Neural cell (in vitro differentiated cells): ENCODE measurements around the gene MCRIP1. TPM values are rescaled to one million over a fixed set of nuclear protein-coding genes. Genes with fewer than 3 reads are reported as not detected.

Source experiments
- H2AFZ ChIP-seq: fragments of 200-600, 300-800 bp; sonication (generic), shearing (Covaris generic); 2 replicates; pipeline ENCODE4 v1.6.0; 2014; ENCODE audit warnings: low read depth, mild to moderate bottlenecking, antibody characterized with exemption, low read length, moderate library complexity
- H3F3A ChIP-seq: fragments of 200-600 bp; shearing (Covaris generic); 2 replicates; pipeline ENCODE4 v1.6.1; 2016; ENCODE audit warnings: mild to moderate bottlenecking, moderate library complexity, mixed read lengths, antibody characterized with exemption, low read length; ENCODE audit not compliant: insufficient read depth, poor library complexity, severe bottlenecking
- H3K27ac ChIP-seq: fragments of 200-600, 300-800 bp; sonication (generic), shearing (Covaris generic); 2 replicates; pipeline ENCODE4 v1.5.1; 2014; ENCODE audit warnings: mild to moderate bottlenecking, low read length, moderate library complexity
- H3K27me3 ChIP-seq: fragments of 300-800, 200-600 bp; sonication (generic), shearing (Covaris generic); 2 replicates; pipeline ENCODE4 v1.6.0; 2014; ENCODE audit warnings: mild to moderate bottlenecking, low read depth, low read length, moderate library complexity; ENCODE audit not compliant: insufficient read depth
- H3K36me3 ChIP-seq: fragments of 300-800, 200-600 bp; sonication (generic), shearing (Covaris generic); 2 replicates; pipeline ENCODE4 v1.5.1; 2014; ENCODE audit warnings: mild to moderate bottlenecking, antibody characterized with exemption, low read length, moderate library complexity; ENCODE audit not compliant: insufficient read depth
- H3K4me2 ChIP-seq: fragments of 300-800, 200-600 bp; sonication (generic), shearing (Covaris generic); 2 replicates; pipeline ENCODE4 v1.6.0; 2014; ENCODE audit warnings: mild to moderate bottlenecking, low read length
- H3K4me3 ChIP-seq: fragments of 300-800, 200-600 bp; sonication (generic), shearing (Covaris generic); 2 replicates; pipeline ENCODE4 v1.5.1; 2014; ENCODE audit warnings: mild to moderate bottlenecking, low read length, moderate library complexity
- H3K79me2 ChIP-seq: fragments of 200-600 bp; shearing (Covaris generic); replicated peaks from 2 replicates; pipeline ENCODE4 v1.6.0; 2014; ENCODE audit warnings: mild to moderate bottlenecking, low read length, moderate library complexity; ENCODE audit not compliant: insufficient read depth
- H3K9ac ChIP-seq: fragments of 300-800, 200-600 bp; sonication (generic), shearing (Covaris generic); 2 replicates; pipeline ENCODE4 v1.6.1; 2016; ENCODE audit warnings: mild to moderate bottlenecking, low read length, mixed read lengths
- H3K9me2 ChIP-seq: fragments of 200-600 bp; shearing (Covaris generic); 2 replicates; pipeline ENCODE4 v1.6.1; 2016; ENCODE audit warnings: mild to moderate bottlenecking, low read length, mixed read lengths; ENCODE audit not compliant: insufficient read depth
- H3K9me3 ChIP-seq: fragments of 200-600, 300-800 bp; sonication (generic), shearing (Covaris generic); 2 replicates; pipeline ENCODE4 v1.6.1; 2016; ENCODE audit warnings: mild to moderate bottlenecking, mixed run types, low read length, moderate library complexity, mixed read lengths
- H4K20me1 ChIP-seq: fragments of 200-600 bp; shearing (Covaris generic); 2 replicates; pipeline ENCODE4 v1.6.1; 2016; ENCODE audit warnings: mild to moderate bottlenecking, mixed run types; ENCODE audit not compliant: insufficient read depth
- EP300 ChIP-seq: fragments of 450-650 bp; conservative IDR thresholded peaks from 2 replicates; pipeline ENCODE4 v1.6.1; 2014; ENCODE audit warnings: antibody characterized with exemption, mild to moderate bottlenecking, moderate library complexity; ENCODE audit not compliant: poor library complexity, severe bottlenecking
- EZH2 ChIP-seq: fragments of 200-600, 300-800 bp; shearing (Covaris generic), sonication (generic); IDR thresholded peaks from 2 replicates; pipeline ENCODE4 v1.6.1; 2014; ENCODE audit warnings: antibody characterized with exemption, low read length, borderline replicate concordance, mild to moderate bottlenecking; ENCODE audit not compliant: insufficient read depth, poor library complexity, severe bottlenecking
- MXI1 ChIP-seq: fragments of 450-650 bp; conservative IDR thresholded peaks from 2 replicates; pipeline ENCODE4 v1.6.1; 2014; ENCODE audit warnings: antibody characterized with exemption, mild to moderate bottlenecking; ENCODE audit not compliant: poor library complexity, severe bottlenecking
- POLR2AphosphoS5 ChIP-seq: IDR thresholded peaks from 2 replicates; pipeline ENCODE4 v1.6.1; 2012
- RAD21 ChIP-seq: fragments of 450-650 bp; conservative IDR thresholded peaks from 2 replicates; pipeline ENCODE4 v1.6.1; 2014; ENCODE audit warnings: antibody characterized with exemption, mild to moderate bottlenecking, moderate library complexity
- REST ChIP-seq: IDR thresholded peaks from 2 replicates; pipeline ENCODE4 v1.6.1; 2012; ENCODE audit warnings: borderline replicate concordance
- SMC3 ChIP-seq: fragments of 450-650 bp; conservative IDR thresholded peaks from 2 replicates; pipeline ENCODE4 v1.6.1; 2014; ENCODE audit warnings: antibody characterized with exemption, mild to moderate bottlenecking, moderate library complexity; ENCODE audit not compliant: poor library complexity
- TAF1 ChIP-seq: IDR thresholded peaks from 2 replicates; pipeline ENCODE4 v1.6.1; 2012; ENCODE audit warnings: low read depth
- polyA plus RNA-seq: library from polyadenylated mRNA; depleted of rRNA; stranded (reverse); fragments of >200 nt; gene quantifications from 2 replicates; pipeline ENCODE4 v1.2.3, GENCODE V29; 2014
- TF ChIP-seq, protein P1 (sequence below): fragments of 450-650 bp; IDR thresholded peaks from 2 replicates; pipeline ENCODE4 v1.5.1; 2014; ENCODE audit warnings: antibody characterized with exemption, mild to moderate bottlenecking, moderate library complexity; ENCODE audit not compliant: poor library complexity, severe bottlenecking

MCRIP1 gene
- polyA plus RNA-seq, 1 donor from 2014 or later = 524 TPM

DNA sequence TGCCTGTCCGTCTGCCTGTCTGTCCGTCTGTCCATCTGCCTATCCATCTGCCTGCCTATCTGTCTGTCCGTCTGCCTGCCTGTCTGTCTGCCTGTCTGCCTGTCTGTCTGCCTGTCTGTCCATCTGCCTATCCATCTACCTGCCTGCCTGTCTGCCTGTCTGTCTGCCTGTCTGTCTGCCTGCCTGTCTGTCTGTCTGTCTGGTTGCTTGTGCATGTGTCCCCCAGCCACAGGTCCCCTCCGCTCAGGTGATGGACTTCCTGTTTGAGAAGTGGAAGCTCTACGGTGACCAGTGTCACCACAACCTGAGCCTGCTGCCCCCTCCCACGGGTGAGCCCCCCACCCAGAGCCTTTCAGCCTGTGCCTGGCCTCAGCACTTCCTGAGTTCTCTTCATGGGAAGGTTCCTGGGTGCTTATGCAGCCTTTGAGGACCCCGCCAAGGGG is 23.5 kb downstream of the MCRIP1 start:
- Histone ChIP-seq H3K4me2 (no peak overlapping the region), H3K9me3 (no peaks in the 10 kb centered on the region), H3K9me2 (no peaks in the 10 kb centered on the region), H4K20me1 (no peaks in the 10 kb centered on the region), H3K9ac (no peak overlapping the region), H3K27me3 (peaks cover 32% of the 10 kb centered on the region), H3K36me3 (no peaks in the 10 kb centered on the region), H3F3A (no peaks in the 10 kb centered on the region), H3K4me3 (no peak overlapping the region), H3K79me2 (no peaks in the 10 kb centered on the region), H2AFZ (no peak overlapping the region), H3K27ac (no peak overlapping the region)
- TF ChIP-seq TAF1 = no peak
- no peak for TF ChIP-seq POLR2AphosphoS5
- TF ChIP-seq REST = no peak
- TF ChIP-seq, protein P1, sequence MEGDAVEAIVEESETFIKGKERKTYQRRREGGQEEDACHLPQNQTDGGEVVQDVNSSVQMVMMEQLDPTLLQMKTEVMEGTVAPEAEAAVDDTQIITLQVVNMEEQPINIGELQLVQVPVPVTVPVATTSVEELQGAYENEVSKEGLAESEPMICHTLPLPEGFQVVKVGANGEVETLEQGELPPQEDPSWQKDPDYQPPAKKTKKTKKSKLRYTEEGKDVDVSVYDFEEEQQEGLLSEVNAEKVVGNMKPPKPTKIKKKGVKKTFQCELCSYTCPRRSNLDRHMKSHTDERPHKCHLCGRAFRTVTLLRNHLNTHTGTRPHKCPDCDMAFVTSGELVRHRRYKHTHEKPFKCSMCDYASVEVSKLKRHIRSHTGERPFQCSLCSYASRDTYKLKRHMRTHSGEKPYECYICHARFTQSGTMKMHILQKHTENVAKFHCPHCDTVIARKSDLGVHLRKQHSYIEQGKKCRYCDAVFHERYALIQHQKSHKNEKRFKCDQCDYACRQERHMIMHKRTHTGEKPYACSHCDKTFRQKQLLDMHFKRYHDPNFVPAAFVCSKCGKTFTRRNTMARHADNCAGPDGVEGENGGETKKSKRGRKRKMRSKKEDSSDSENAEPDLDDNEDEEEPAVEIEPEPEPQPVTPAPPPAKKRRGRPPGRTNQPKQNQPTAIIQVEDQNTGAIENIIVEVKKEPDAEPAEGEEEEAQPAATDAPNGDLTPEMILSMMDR = no peak
- no peak for TF ChIP-seq EP300
- TF ChIP-seq SMC3 = no peak
- no peak for TF ChIP-seq EZH2
- TF ChIP-seq MXI1 = no peak
- TF ChIP-seq RAD21 = no peak

GRCh38 chr17:81808778-81809555 is 24.1 kb downstream of the MCRIP1 start:
- H2AFZ ChIP-seq = no peak overlapping the region
- no peaks in the 10 kb centered on the region for H3K79me2 ChIP-seq
- no peaks in the 10 kb centered on the region for H3K36me3 ChIP-seq
- no peak overlapping the region for H3K9ac ChIP-seq
- no peaks in the 10 kb centered on the region for H4K20me1 ChIP-seq
- H3K9me3 ChIP-seq = no peaks in the 10 kb centered on the region
- no peak overlapping the region for H3K4me3 ChIP-seq
- no peaks in the 10 kb centered on the region for H3K9me2 ChIP-seq
- TF ChIP-seq SMC3 (no peak), RAD21 (no peak)
- H3F3A ChIP-seq = no peaks in the 10 kb centered on the region
- no peak overlapping the region for H3K4me2 ChIP-seq
- peaks cover 36% of the 10 kb centered on the region for H3K27me3 ChIP-seq
- no peak overlapping the region for H3K27ac ChIP-seq
